HepG2 (cell line): ENCODE data around the gene TNC. TPM values are rescaled to one million over a fixed set of nuclear protein-coding genes. Genes with fewer than 3 reads are reported as not detected.

Source experiments
- ATAC-seq: fragments of 200-7000 bp; cut with Tn5 transposase; 3 replicates; pipeline ENCODE4 v1.9.1; 2020; ENCODE audit warnings: mild to moderate bottlenecking, moderate library complexity
- BruUV-seq: library from RNA; stranded (reverse); fragments of 400-500 nt; replicated peaks from 2 replicates; lab custom pipeline; 2021; lab: Mats Ljungman, UMichigan
- CTCF ChIA-PET: fragments of 300-600 bp; formaldehyde crosslinking; extraction: SDS; loops from one replicate; lab custom pipeline; 2021; ENCODE audit warnings: low total read pairs, inconsistent platforms, low intra/inter-chr PET ratio; lab: Yijun Ruan, JAX
- POLR2A ChIA-PET: fragments of 350-600 bp; sonication (Branson Sonifier 250); formaldehyde crosslinking; loops from one replicate; lab custom pipeline; 2020; ENCODE audit warnings: antibody characterized with exemption, inconsistent platforms; lab: Yijun Ruan, JAX
- DNase-seq: peaks from one replicate; pipeline ENCODE4 v3.0.0-alpha.2; 2015; ENCODE audit warnings: low spot score
- FAIRE-seq: peaks from 3 replicates; lab custom pipeline; 2011; peaks lifted over from hg19 to GRCh38; lab: Jason Lieb, UNC
- H2AFZ ChIP-seq: one replicate; pipeline ENCODE4 v1.6.1; 2011; ENCODE audit warnings: low read length, inconsistent platforms
- H3K27ac ChIP-seq: fragments of 300-600 bp; 3 replicates; pipeline ENCODE4 v1.8.0; 2011; ENCODE audit warnings: mixed run types, mild to moderate bottlenecking, mixed read lengths, low read length, inconsistent platforms; ENCODE audit not compliant: insufficient read depth; ENCODE audit errors: extremely low read length
- H3K27me3 ChIP-seq, 2 experiments: fragments of 200-600 bp in 1 of 2; 2 replicates in 1 of 2; 3 replicates in 1 of 2; pipeline versions ENCODE4 v1.6.0 to v1.8.0; 2011; ENCODE audit warnings: low read length in 2 of 2, mild to moderate bottlenecking in 2 of 2, moderate library complexity in 2 of 2, inconsistent platforms in 1 of 2; ENCODE audit not compliant: insufficient read depth in 2 of 2, control insufficient read depth in 1 of 2
- H3K36me3 ChIP-seq, 2 experiments: fragments of 200-600 bp in 1 of 2; replicated peaks in 1 of 2; 2 replicates in 1 of 2; 3 replicates in 1 of 2; pipeline versions ENCODE4 v1.5.1 to v1.8.0; 2011; ENCODE audit warnings: low read length in 2 of 2, inconsistent platforms in 1 of 2; ENCODE audit not compliant: insufficient read depth in 2 of 2, control insufficient read depth in 1 of 2
- H3K4me1 ChIP-seq: 2 replicates; pipeline ENCODE4 v1.5.1; 2012; ENCODE audit warnings: low read length, inconsistent platforms; ENCODE audit not compliant: insufficient read depth
- H3K4me2 ChIP-seq: 2 replicates; pipeline ENCODE4 v1.6.0; 2011; ENCODE audit warnings: low read depth, low read length, inconsistent platforms
- H3K4me3 ChIP-seq, 3 experiments: fragments of 200-600 bp in 1 of 3; sonication (generic), shearing (Covaris generic) in 1 of 3; replicated peaks in 1 of 3; 2 replicates each; pipeline ENCODE4 v1.5.1; 2011 to 2016; ENCODE audit warnings: low read length in 3 of 3, inconsistent platforms in 2 of 3, low read depth in 2 of 3, mild to moderate bottlenecking in 2 of 3, control low read depth in 1 of 3, mixed read lengths in 1 of 3; ENCODE audit not compliant: insufficient read depth in 1 of 3
- H3K79me2 ChIP-seq: one replicate; pipeline ENCODE4 v1.6.1; 2011; ENCODE audit warnings: low read length, inconsistent platforms; ENCODE audit not compliant: insufficient read depth
- H3K9ac ChIP-seq: 2 replicates; pipeline ENCODE4 v1.6.0; 2011; ENCODE audit warnings: mild to moderate bottlenecking, low read depth, low read length, inconsistent platforms; ENCODE audit not compliant: insufficient read depth
- H3K9me3 ChIP-seq: 2 replicates; pipeline ENCODE4 v1.5.1; 2012; ENCODE audit warnings: mild to moderate bottlenecking, low read length
- H4K20me1 ChIP-seq: 2 replicates; pipeline ENCODE4 v1.6.0; 2011; ENCODE audit warnings: inconsistent platforms, mild to moderate bottlenecking, low read length, moderate library complexity; ENCODE audit not compliant: insufficient read depth
- MED8 ChIP-seq: sonication (generic); formaldehyde crosslinking; IDR thresholded peaks from 2 replicates; pipeline ENCODE4 v1.8.1; 2023; ENCODE audit warnings: mild to moderate bottlenecking, missing genetic modification reagents; ENCODE audit not compliant: insufficient replicate concordance
- ZNF629 ChIP-seq: sonication (generic); formaldehyde crosslinking; conservative IDR thresholded peaks from 2 replicates; pipeline ENCODE4 v1.5.0; 2020; ENCODE audit warnings: missing genetic modification reagents
- WGBS: methylation state at CpG from one replicate; pipeline ENCODE4 v1.1.6; 2017; ENCODE audit warnings: low lambda C conversion rate; 5-methylcytosine and 5-hydroxymethylcytosine counted together
- in situ Hi-C: cut with HindIII; loops from 2 replicates; pipeline ENCODE4 v1.10.0; 2017; ENCODE audit warnings: low pct_unique_long_range_greater_than_20kb; ENCODE audit not compliant: extremely low pct_ligation_motif_present
- intact Hi-C: fragments of 100-400 bp; cut with micrococcal nuclease; formaldehyde crosslinking; loops from one replicate; pipeline ENCODE4 v1.10.0; 2022; ENCODE audit not compliant: unreplicated experiment
- polyA plus RNA-seq, 8 experiments: library from polyadenylated mRNA; depleted of rRNA in 3 of 8; stranded (reverse) in 7 of 8; unstranded in 1 of 8; fragments of >200 nt; fragmentation: Illumina TruSeq in 4 of 8; extraction: Trizol in 4 of 8; gene quantifications; 2 replicates each; pipeline versions ENCODE4 v1.2.1 to v1.2.3, GENCODE V29; 2011 to 2016; ENCODE audit warnings: low read depth in 4 of 8, missing spikeins in 1 of 8, mixed read lengths in 1 of 8; ENCODE audit not compliant: insufficient read depth in 1 of 8
- total RNA-seq, 5 experiments: library from RNA; depleted of rRNA; stranded (reverse); fragments of >200 nt; fragmentation: Illumina TruSeq; extraction: Trizol; gene quantifications; 2 replicates each; pipeline ENCODE4 v1.2.3, GENCODE V29; 2016; ENCODE audit warnings: low read depth in 1 of 5
- TF ChIP-seq, protein P1 (sequence below): sonication (generic); formaldehyde crosslinking; IDR thresholded peaks from one replicate; pipeline ENCODE4 v1.5.1; 2020; ENCODE audit warnings: mild to moderate bottlenecking, missing genetic modification reagents; ENCODE audit errors: not compliant biosample characterization
- TF ChIP-seq, protein P2 (sequence below): sonication (generic); formaldehyde crosslinking; IDR thresholded peaks from 2 replicates; pipeline ENCODE4 v1.4.0; 2020; ENCODE audit warnings: missing genetic modification reagents
- TF ChIP-seq, protein P3 (sequence below): sonication (generic); formaldehyde crosslinking; IDR thresholded peaks from 2 replicates; pipeline ENCODE4 v1.4.0; 2020; ENCODE audit warnings: missing genetic modification reagents, borderline replicate concordance

Gene TNC
- total and polyA plus RNA-seq, 2 of the 13 experiments (the other 11 are each of a cell fraction or from before 2014, with no cell fraction given) = not detected

DNA sequence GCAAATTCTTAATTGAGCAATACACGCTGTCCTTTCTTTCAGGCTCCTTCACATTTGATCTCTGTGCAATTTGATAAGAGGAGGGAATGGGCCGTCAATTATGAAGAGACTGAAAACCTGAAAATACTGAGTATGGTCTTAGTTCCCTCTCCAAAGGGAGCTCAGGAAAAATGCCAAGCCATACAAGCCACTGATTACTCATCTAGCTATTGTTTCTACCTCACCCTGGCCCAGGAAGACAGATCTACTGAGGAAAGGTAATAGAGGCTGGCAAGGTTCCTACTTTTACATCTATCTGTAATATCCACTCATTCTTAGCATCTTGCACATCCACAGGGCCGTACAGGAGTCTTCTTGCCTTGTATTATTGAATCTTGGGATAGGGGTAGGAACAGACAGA is 23.7 kb upstream of the TNC start (continued):
- TF ChIP-seq, protein P1, sequence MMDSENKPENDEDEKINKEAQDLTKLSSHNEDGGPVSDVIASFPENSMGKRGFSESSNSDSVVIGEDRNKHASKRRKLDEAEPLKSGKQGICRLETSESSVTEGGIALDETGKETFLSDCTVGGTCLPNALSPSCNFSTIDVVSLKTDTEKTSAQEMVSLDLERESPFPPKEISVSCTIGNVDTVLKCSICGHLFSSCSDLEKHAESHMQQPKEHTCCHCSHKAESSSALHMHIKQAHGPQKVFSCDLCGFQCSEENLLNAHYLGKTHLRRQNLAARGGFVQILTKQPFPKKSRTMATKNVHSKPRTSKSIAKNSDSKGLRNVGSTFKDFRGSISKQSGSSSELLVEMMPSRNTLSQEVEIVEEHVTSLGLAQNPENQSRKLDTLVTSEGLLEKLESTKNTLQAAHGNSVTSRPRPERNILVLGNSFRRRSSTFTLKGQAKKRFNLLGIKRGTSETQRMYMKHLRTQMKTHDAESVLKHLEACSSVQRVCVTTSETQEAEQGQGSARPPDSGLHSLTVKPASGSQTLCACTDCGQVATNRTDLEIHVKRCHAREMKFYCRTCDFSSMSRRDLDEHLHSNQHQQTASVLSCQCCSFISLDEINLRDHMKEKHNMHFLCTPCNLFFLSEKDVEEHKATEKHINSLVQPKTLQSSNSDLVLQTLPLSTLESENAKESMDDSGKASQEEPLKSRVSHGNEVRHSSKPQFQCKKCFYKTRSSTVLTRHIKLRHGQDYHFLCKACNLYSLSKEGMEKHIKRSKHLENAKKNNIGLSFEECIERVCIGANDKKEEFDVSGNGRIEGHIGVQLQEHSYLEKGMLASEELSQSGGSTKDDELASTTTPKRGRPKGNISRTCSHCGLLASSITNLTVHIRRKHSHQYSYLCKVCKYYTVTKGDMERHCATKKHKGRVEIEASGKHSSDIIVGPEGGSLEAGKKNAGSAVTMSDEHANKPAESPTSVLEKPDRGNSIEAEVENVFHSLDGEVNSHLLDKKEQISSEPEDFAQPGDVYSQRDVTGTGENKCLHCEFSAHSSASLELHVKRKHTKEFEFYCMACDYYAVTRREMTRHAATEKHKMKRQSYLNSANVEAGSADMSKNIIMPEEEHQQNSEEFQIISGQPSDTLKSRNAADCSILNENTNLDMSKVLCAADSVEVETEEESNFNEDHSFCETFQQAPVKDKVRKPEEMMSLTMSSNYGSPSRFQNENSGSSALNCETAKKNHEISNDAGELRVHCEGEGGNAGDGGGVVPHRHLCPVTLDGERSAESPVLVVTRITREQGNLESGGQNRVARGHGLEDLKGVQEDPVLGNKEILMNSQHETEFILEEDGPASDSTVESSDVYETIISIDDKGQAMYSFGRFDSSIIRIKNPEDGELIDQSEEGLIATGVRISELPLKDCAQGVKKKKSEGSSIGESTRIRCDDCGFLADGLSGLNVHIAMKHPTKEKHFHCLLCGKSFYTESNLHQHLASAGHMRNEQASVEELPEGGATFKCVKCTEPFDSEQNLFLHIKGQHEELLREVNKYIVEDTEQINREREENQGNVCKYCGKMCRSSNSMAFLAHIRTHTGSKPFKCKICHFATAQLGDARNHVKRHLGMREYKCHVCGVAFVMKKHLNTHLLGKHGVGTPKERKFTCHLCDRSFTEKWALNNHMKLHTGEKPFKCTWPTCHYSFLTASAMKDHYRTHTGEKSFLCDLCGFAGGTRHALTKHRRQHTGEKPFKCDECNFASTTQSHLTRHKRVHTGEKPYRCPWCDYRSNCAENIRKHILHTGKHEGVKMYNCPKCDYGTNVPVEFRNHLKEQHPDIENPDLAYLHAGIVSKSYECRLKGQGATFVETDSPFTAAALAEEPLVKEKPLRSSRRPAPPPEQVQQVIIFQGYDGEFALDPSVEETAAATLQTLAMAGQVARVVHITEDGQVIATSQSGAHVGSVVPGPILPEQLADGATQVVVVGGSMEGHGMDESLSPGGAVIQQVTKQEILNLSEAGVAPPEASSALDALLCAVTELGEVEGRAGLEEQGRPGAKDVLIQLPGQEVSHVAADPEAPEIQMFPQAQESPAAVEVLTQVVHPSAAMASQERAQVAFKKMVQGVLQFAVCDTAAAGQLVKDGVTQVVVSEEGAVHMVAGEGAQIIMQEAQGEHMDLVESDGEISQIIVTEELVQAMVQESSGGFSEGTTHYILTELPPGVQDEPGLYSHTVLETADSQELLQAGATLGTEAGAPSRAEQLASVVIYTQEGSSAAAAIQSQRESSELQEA = no peak
- TF ChIP-seq, protein P2, sequence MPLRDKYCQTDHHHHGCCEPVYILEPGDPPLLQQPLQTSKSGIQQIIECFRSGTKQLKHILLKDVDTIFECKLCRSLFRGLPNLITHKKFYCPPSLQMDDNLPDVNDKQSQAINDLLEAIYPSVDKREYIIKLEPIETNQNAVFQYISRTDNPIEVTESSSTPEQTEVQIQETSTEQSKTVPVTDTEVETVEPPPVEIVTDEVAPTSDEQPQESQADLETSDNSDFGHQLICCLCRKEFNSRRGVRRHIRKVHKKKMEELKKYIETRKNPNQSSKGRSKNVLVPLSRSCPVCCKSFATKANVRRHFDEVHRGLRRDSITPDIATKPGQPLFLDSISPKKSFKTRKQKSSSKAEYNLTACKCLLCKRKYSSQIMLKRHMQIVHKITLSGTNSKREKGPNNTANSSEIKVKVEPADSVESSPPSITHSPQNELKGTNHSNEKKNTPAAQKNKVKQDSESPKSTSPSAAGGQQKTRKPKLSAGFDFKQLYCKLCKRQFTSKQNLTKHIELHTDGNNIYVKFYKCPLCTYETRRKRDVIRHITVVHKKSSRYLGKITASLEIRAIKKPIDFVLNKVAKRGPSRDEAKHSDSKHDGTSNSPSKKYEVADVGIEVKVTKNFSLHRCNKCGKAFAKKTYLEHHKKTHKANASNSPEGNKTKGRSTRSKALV (CRISPR knock-in tag) = no peak

DNA sequence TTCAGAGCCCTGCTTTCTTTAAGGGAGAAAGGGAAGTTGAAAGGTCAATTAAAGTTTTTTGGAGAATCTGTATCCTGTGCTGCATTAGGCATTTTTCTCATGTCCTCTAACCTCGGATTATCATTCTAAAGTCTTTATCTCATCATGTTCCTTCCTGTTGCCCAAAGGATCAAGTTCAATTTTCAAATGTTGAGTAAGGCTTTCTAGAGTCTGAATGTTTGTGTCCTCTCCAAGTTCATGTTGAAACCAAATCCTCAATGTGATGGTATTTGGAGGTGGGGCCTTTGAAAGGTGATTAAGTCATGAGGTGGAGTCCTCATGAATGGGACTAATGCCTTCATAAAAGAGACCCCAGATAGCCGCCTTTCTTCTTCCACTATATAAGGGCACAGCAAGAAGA is 20.2 kb upstream of the TNC start:
- Histone ChIP-seq H3K9me3 (no peaks in the 10 kb centered on the region), H3K27ac (no peak overlapping the region), H3K79me2 (no peaks in the 10 kb centered on the region), H3K4me3 (no peak overlapping the region), H3K36me3 (no peaks in the 10 kb centered on the region), H3K9ac (no peak overlapping the region), H3K4me1 (no peaks in the 10 kb centered on the region), H4K20me1 (no peaks in the 10 kb centered on the region), H2AFZ (no peak overlapping the region), H3K27me3 (no peaks in the 10 kb centered on the region), H3K4me2 (no peak overlapping the region)
- intact Hi-C loops = no loop called here
- FAIRE-seq (no peak), ATAC-seq (no peak), DNase-seq (no peak)
- POLR2A ChIA-PET = no interaction called here
- no TSS peak for BruUV-seq
- in situ Hi-C loops = no loop called here
- 11% methylated on average over 2 of the region's 2 CpGs for whole genome bisulfite sequencing
- CTCF ChIA-PET = no interaction called here
- TF ChIP-seq ZNF629 (no peak), MED8 (CRISPR knock-in tag) (no peak)
- TF ChIP-seq, protein P3, sequence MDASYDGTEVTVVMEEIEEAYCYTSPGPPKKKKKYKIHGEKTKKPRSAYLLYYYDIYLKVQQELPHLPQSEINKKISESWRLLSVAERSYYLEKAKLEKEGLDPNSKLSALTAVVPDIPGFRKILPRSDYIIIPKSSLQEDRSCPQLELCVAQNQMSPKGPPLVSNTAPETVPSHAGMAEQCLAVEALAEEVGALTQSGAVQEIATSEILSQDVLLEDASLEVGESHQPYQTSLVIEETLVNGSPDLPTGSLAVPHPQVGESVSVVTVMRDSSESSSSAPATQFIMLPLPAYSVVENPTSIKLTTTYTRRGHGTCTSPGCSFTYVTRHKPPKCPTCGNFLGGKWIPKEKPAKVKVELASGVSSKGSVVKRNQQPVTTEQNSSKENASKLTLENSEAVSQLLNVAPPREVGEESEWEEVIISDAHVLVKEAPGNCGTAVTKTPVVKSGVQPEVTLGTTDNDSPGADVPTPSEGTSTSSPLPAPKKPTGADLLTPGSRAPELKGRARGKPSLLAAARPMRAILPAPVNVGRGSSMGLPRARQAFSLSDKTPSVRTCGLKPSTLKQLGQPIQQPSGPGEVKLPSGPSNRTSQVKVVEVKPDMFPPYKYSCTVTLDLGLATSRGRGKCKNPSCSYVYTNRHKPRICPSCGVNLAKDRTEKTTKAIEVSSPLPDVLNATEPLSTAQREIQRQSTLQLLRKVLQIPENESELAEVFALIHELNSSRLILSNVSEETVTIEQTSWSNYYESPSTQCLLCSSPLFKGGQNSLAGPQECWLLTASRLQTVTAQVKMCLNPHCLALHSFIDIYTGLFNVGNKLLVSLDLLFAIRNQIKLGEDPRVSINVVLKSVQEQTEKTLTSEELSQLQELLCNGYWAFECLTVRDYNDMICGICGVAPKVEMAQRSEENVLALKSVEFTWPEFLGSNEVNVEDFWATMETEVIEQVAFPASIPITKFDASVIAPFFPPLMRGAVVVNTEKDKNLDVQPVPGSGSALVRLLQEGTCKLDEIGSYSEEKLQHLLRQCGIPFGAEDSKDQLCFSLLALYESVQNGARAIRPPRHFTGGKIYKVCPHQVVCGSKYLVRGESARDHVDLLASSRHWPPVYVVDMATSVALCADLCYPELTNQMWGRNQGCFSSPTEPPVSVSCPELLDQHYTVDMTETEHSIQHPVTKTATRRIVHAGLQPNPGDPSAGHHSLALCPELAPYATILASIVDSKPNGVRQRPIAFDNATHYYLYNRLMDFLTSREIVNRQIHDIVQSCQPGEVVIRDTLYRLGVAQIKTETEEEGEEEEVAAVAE = no peak
